ENCODE data around the gene MSI2. TPM values are rescaled to one million over a fixed set of nuclear protein-coding genes. Genes with fewer than 3 reads are reported as not detected.
A peak's percentile ranks its signal among the peaks of the same experiment; 100 is the strongest.

The MSI2 gene
- total RNA-seq, 1 donor from 2014 or later = 33.8 TPM

DNA sequence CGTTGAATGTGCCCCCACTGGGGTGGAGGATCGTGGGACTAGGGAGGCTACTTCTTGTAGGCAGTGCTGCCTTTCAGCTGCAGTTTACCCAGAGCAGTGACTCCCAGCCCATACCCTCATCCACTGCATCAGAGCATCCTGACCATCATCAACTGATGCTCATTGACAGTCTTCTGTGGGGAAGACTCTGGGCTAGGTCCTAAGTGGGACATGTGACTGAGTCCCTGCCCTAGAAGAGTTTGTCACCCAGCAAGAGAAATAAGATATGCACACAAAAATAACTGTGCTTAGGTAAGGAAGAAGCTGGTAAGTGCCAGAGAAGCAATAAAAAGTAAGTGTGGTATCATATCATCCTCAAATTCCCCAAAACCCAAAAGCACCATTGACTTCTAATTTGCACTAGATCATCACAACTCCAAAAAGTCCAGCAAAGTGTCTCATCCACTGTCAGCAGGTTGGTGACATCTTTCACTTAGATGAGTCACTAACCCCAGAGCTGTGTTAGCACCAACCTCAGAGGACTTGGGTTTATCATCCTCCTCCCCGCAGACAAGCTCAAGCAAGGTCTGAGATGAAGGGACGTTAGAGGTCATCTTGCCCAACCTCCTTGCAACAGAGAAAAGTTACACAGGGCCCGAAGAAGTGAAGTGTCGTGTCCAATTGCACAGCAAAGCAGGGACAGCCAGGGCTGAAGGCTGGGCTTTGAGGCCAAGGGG, 389.8 kb downstream of the MSI2 start:
- H3K36me3 ChIP-seq (ENCODE audit: control insufficient read depth, insufficient read depth, low read length) = peaks cover 2% of the 10 kb centered on the region
- TF ChIP-seq, protein P1, sequence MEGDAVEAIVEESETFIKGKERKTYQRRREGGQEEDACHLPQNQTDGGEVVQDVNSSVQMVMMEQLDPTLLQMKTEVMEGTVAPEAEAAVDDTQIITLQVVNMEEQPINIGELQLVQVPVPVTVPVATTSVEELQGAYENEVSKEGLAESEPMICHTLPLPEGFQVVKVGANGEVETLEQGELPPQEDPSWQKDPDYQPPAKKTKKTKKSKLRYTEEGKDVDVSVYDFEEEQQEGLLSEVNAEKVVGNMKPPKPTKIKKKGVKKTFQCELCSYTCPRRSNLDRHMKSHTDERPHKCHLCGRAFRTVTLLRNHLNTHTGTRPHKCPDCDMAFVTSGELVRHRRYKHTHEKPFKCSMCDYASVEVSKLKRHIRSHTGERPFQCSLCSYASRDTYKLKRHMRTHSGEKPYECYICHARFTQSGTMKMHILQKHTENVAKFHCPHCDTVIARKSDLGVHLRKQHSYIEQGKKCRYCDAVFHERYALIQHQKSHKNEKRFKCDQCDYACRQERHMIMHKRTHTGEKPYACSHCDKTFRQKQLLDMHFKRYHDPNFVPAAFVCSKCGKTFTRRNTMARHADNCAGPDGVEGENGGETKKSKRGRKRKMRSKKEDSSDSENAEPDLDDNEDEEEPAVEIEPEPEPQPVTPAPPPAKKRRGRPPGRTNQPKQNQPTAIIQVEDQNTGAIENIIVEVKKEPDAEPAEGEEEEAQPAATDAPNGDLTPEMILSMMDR (IDR thresholded peaks at IDR 0.05; ENCODE audit: insufficient read depth, low read length, poor library complexity, severe bottlenecking) = no peak
- H3K27me3 ChIP-seq (ENCODE audit: control insufficient read depth, insufficient read depth, low read length) = no peaks in the 10 kb centered on the region
- no peak overlapping the region for H3K4me3 ChIP-seq (ENCODE audit: low read depth, low read length)
- no peak for DNase-seq (ENCODE audit: low read depth)

GRCh38 chr17:57648720-57649119, 392.4 kb downstream of the MSI2 start:
- Histone ChIP-seq H3K36me3 (ENCODE audit: control insufficient read depth, insufficient read depth, low read length) (peaks cover 2% of the 10 kb centered on the region), H3K4me3 (ENCODE audit: low read depth, low read length) (no peak overlapping the region), H3K27me3 (ENCODE audit: control insufficient read depth, insufficient read depth, low read length) (no peaks in the 10 kb centered on the region)
- no peak for DNase-seq (ENCODE audit: low read depth)
- TF ChIP-seq, protein P1 (IDR thresholded peaks at IDR 0.05; ENCODE audit: insufficient read depth, low read length, poor library complexity, severe bottlenecking) = no peak

DNA sequence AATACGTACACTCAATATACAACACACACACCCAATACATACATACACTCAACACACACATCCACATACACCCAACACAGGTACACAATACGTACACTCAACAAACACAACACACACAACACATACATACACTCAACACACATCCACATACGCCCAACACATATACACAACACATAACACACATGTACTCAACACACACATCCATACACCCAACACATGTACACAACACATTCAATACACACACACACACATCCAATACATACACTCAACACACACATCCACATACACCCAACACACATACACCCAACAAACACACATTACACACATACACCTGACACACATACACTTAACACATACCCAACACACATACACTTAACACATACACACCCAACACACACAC, 392.9 kb downstream of the MSI2 start:
- H3K4me3 ChIP-seq (ENCODE audit: low read depth, low read length) = no peak overlapping the region
- TF ChIP-seq, protein P1 (IDR thresholded peaks at IDR 0.05; ENCODE audit: insufficient read depth, low read length, poor library complexity, severe bottlenecking) = no peak
- H3K27me3 ChIP-seq (ENCODE audit: control insufficient read depth, insufficient read depth, low read length) = no peaks in the 10 kb centered on the region
- H3K36me3 ChIP-seq (ENCODE audit: control insufficient read depth, insufficient read depth, low read length) = peaks cover 2% of the 10 kb centered on the region
- no peak for DNase-seq (ENCODE audit: low read depth)

DNA sequence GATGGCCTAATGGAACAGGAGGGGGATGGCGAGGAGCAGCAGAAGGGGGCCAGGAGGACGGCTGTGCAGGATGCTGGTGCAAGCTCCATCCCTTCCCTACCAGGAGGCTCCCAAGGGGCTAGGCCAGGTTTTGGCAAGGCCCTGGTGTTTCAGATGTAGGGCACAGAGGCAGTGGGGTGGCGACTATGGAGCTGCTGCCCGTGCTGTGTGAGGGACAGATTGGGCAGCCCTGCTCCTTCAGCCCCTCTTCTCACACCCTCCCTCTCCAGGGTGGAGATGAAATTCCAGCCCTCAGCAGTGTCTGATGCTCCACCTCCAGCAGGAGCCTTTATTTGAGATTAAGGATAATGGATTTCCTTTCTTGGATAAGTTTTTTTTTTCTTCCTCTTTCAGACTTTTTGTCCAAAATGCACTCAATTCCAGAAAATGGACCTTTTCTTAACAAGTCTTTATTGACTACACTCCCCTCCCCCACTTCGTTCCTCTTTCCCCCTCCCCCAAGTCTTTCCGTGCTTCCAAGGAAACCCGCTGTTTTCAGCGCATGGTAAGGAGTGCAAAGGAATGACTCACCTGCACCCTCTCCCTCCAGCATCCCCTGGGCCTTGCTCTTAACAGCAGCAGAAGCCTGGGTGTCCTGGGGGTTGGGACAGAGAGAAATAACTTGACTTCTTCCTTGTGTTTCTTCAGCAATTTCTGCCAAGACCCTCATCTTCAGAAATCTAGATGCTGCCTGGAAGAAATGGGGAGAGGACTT, 393.6 kb downstream of the MSI2 start:
- Histone ChIP-seq H3K27me3 (ENCODE audit: control insufficient read depth, insufficient read depth, low read length) (no peaks in the 10 kb centered on the region), H3K4me3 (ENCODE audit: low read depth, low read length) (no peak overlapping the region), H3K36me3 (ENCODE audit: control insufficient read depth, insufficient read depth, low read length) (peaks cover 2% of the 10 kb centered on the region)
- DNase-seq (ENCODE audit: low read depth) = peak; percentile 45
- TF ChIP-seq, protein P1 (IDR thresholded peaks at IDR 0.05; ENCODE audit: insufficient read depth, low read length, poor library complexity, severe bottlenecking) = no peak

DNA sequence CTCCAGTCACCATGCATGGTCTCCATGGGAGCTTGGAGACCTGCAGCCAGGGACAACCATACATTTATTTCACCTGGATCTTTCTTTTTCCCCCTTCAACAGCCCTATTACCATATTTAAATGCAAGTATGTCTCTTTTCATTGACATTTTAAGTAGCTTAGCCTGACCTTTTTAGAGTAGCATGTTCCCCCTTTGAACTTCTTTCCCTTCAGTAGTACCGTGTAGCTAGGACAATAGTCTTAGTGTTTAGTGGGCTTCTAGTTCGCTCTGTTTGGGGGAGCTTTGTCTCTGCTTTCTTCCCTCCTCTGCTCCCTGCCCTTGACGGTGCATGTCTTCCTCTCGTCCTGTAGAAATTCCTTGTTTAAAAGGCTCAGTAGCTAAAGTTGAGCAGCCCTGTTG, 394.2 kb downstream of the MSI2 start:
- Histone ChIP-seq H3K36me3 (ENCODE audit: control insufficient read depth, insufficient read depth, low read length) (peaks cover 2% of the 10 kb centered on the region), H3K4me3 (ENCODE audit: low read depth, low read length) (no peak overlapping the region), H3K27me3 (ENCODE audit: control insufficient read depth, insufficient read depth, low read length) (no peaks in the 10 kb centered on the region)
- TF ChIP-seq, protein P1 (IDR thresholded peaks at IDR 0.05; ENCODE audit: insufficient read depth, low read length, poor library complexity, severe bottlenecking) = no peak
- DNase-seq (ENCODE audit: low read depth) = no peak
